Liver (tissue), 9 donors: ENCODE data around the gene RNF157. TPM values are rescaled to one million over a fixed set of nuclear protein-coding genes. Genes with fewer than 3 reads are reported as not detected.

Experiments used
- DNase-seq: peaks from one replicate; pipeline ENCODE4 v3.0.0-alpha.2; 2017; ENCODE audit warnings: low spot score
- H3K27ac ChIP-seq, 2 donors: one replicate each; pipeline ENCODE4 v1.7.0; 2013; ENCODE audit warnings: inconsistent platforms in 2 of 2, low read length in 2 of 2, control low read depth in 1 of 2, low read depth in 1 of 2, mild to moderate bottlenecking in 1 of 2
- H3K27me3 ChIP-seq, 4 donors: one replicate each; pipeline versions ENCODE4 v1.6.1 to v1.7.0; 2013; ENCODE audit warnings: low read length in 3 of 4, inconsistent platforms in 1 of 4, mild to moderate bottlenecking in 1 of 4, moderate library complexity in 1 of 4; ENCODE audit not compliant: control insufficient read depth in 4 of 4, insufficient read depth in 4 of 4
- H3K36me3 ChIP-seq, 4 donors: one replicate each; pipeline versions ENCODE4 v1.6.1 to v1.7.0; 2013; ENCODE audit warnings: low read length in 3 of 4, mild to moderate bottlenecking in 3 of 4, low read depth in 1 of 4, moderate library complexity in 1 of 4; ENCODE audit not compliant: control insufficient read depth in 4 of 4, insufficient read depth in 3 of 4
- H3K4me1 ChIP-seq, 4 donors: one replicate each; pipeline versions ENCODE4 v1.6.1 to v1.7.0; 2013; ENCODE audit warnings: low read length in 3 of 4, mild to moderate bottlenecking in 3 of 4, moderate library complexity in 1 of 4; ENCODE audit not compliant: control insufficient read depth in 4 of 4, insufficient read depth in 4 of 4
- H3K4me3 ChIP-seq, 3 donors: one replicate each; pipeline versions ENCODE4 v1.6.1 to v1.7.0; 2013; ENCODE audit warnings: low read length in 3 of 3, control low read depth in 1 of 3, low read depth in 1 of 3, mild to moderate bottlenecking in 1 of 3
- H3K9ac ChIP-seq, 2 donors: one replicate each; pipeline ENCODE4 v1.7.0; 2013; ENCODE audit warnings: low read length in 2 of 2, mild to moderate bottlenecking in 2 of 2, moderate library complexity in 2 of 2, control low read depth in 1 of 2, low read depth in 1 of 2
- H3K9me3 ChIP-seq, 4 donors: one replicate each; pipeline versions ENCODE4 v1.6.1 to v1.7.0; 2013; ENCODE audit warnings: low read length in 3 of 4; ENCODE audit not compliant: control insufficient read depth in 4 of 4
- CTCF ChIP-seq: fragments of 150-350 bp; IDR thresholded peaks from 2 replicates; pipeline ENCODE4 v1.5.1; 2017; ENCODE audit warnings: improper control_type of control experiment, low read depth, low read length; ENCODE audit not compliant: missing input control
- EGR1 ChIP-seq, 2 donors: IDR thresholded peaks; 2 replicates each; pipeline ENCODE4 v1.6.1; 2016 to 2018; ENCODE audit warnings: antibody characterized with exemption in 2 of 2, low read depth in 2 of 2
- FOXA1 ChIP-seq: IDR thresholded peaks from 2 replicates; pipeline ENCODE4 v1.6.1; 2016; ENCODE audit warnings: antibody characterized with exemption
- FOXA2 ChIP-seq: IDR thresholded peaks from 2 replicates; pipeline ENCODE4 v1.6.1; 2016; ENCODE audit warnings: antibody characterized with exemption
- GABPA ChIP-seq, 2 donors: IDR thresholded peaks in 1 of 2; conservative IDR thresholded peaks in 1 of 2; 2 replicates each; pipeline ENCODE4 v1.6.1; 2016; ENCODE audit warnings: antibody characterized with exemption in 2 of 2, mild to moderate bottlenecking in 1 of 2, moderate library complexity in 1 of 2
- HNF4A ChIP-seq, 2 donors: conservative IDR thresholded peaks; 2 replicates each; pipeline ENCODE4 v1.6.1; 2016; ENCODE audit warnings: antibody characterized with exemption in 2 of 2, mild to moderate bottlenecking in 2 of 2
- HNF4G ChIP-seq: IDR thresholded peaks from 2 replicates; pipeline ENCODE4 v1.6.1; 2016; ENCODE audit warnings: antibody characterized with exemption
- JUND ChIP-seq, 2 donors: IDR thresholded peaks; 2 replicates each; pipeline ENCODE4 v1.6.1; 2016; ENCODE audit warnings: antibody characterized with exemption in 2 of 2
- NR2F2 ChIP-seq: IDR thresholded peaks from 2 replicates; pipeline ENCODE4 v1.6.1; 2016; ENCODE audit warnings: antibody characterized with exemption
- RAD21 ChIP-seq, 2 donors: IDR thresholded peaks; 2 replicates each; pipeline ENCODE4 v1.6.1; 2016; ENCODE audit warnings: antibody characterized with exemption in 2 of 2, mild to moderate bottlenecking in 2 of 2
- RXRA ChIP-seq, 2 donors: IDR thresholded peaks; 2 replicates each; pipeline ENCODE4 v1.6.1; 2017 to 2018; ENCODE audit warnings: antibody characterized with exemption in 2 of 2, mild to moderate bottlenecking in 1 of 2
- SP1 ChIP-seq: IDR thresholded peaks from 2 replicates; pipeline ENCODE4 v1.6.1; 2018; ENCODE audit warnings: antibody characterized with exemption, mild to moderate bottlenecking
- TAF1 ChIP-seq: conservative IDR thresholded peaks from 2 replicates; pipeline ENCODE4 v1.6.1; 2016; ENCODE audit warnings: antibody characterized with exemption, mild to moderate bottlenecking
- YY1 ChIP-seq: IDR thresholded peaks from 2 replicates; pipeline ENCODE4 v1.6.1; 2016; ENCODE audit warnings: antibody characterized with exemption, mild to moderate bottlenecking
- WGBS: extraction: QIAGEN DNeasy Blood & Tissue Kit; methylation state at CpG from one replicate; pipeline ENCODE4 v1.1.7; 2013; 5-methylcytosine and 5-hydroxymethylcytosine counted together
- polyA plus RNA-seq, 2 donors: library from polyadenylated mRNA; stranded (reverse) in 1 of 2; unstranded in 1 of 2; fragments of 200-250 nt in 1 of 2; fragments of >200 nt in 1 of 2; fragmentation: Nextera tagmentation in 1 of 2; extraction: Ambion mirVana in 1 of 2; gene quantifications; one replicate each; pipeline versions ENCODE4 v1.2.1 to v1.2.3, GENCODE V29; 2013 to 2015
- total RNA-seq, 2 donors: library from RNA; depleted of rRNA; stranded (reverse); fragments of >200 nt; gene quantifications; one replicate each; pipeline ENCODE4 v1.2.3, GENCODE V29; 2014
- TF ChIP-seq, protein P1 (sequence below): IDR thresholded peaks from 2 replicates; pipeline ENCODE4 v1.6.1; 2016; ENCODE audit warnings: antibody characterized with exemption
- TF ChIP-seq, protein P2 (sequence below): IDR thresholded peaks from 2 replicates; pipeline ENCODE4 v1.6.1; 2016; ENCODE audit warnings: antibody characterized with exemption
- TF ChIP-seq, protein P3 (sequence below): IDR thresholded peaks from 2 replicates; pipeline ENCODE4 v1.6.1; 2016; ENCODE audit warnings: antibody characterized with exemption
- TF ChIP-seq, protein P4 (sequence below): IDR thresholded peaks from 2 replicates; pipeline ENCODE4 v1.6.1; 2016; ENCODE audit warnings: antibody characterized with exemption, mild to moderate bottlenecking
- donor health status: healthy.
- donor health status: healthy.
- donor health status: healthy.
- donor health status: healthy.
- donor health status: healthy.

Gene RNF157
- total and polyA plus RNA-seq, 4 donors, result 0.42 to 2.9 (median 0.66) TPM

DNA sequence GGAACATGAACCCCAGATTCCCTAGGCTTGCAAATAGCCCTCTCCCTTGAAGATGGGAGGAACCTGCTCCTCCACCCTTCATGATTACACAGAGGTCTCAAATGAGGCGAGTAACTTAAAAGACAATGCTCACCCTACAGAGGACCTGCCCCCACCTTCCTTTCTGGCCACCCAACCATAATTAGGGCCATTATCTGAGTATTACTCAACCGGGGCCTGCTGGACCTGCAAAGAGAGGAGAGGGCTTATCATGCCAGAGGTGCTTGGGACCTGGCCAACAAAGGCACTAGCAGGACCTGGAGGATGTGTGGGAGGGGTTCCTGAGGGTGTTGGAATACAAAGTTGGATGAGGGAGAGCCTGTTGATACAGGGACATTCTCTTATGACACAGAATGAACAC is 42.4 kb downstream of the RNF157 start:
- no peak for DNase-seq
- TF ChIP-seq SP1 (no peak), JUND (IDR thresholded peaks at IDR 0.05) (no peak), NR2F2 (no peak), YY1 (no peak), HNF4A (conservative IDR thresholded peaks at IDR 0.05) (no peak), FOXA1 (no peak), CTCF (no peak), RXRA (IDR thresholded peaks at IDR 0.05) (no peak)
- TF ChIP-seq, protein P1, sequence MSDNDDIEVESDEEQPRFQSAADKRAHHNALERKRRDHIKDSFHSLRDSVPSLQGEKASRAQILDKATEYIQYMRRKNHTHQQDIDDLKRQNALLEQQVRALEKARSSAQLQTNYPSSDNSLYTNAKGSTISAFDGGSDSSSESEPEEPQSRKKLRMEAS, result no peak
- H3K27ac ChIP-seq, result no peak overlapping the region
- 64% methylated on average over 2 of the region's 2 CpGs for whole genome bisulfite sequencing
- no peak overlapping the region for H3K4me3 ChIP-seq
- H3K27me3 ChIP-seq, result no peaks in the 10 kb centered on the region
- H3K4me1 ChIP-seq, result peaks cover 4 to 27% (median 19%) of the 10 kb centered on the region in 4 donors
- H3K9ac ChIP-seq, result no peak overlapping the region
- H3K9me3 ChIP-seq, result no peaks in the 10 kb centered on the region
- no peaks in the 10 kb centered on the region for H3K36me3 ChIP-seq

- H3K9me3 ChIP-seq, result no peaks in the 10 kb centered on the region
- no peak overlapping the region for H3K27ac ChIP-seq
- H3K27me3 ChIP-seq, result no peaks in the 10 kb centered on the region
- no peak for DNase-seq
- H3K4me3 ChIP-seq, result no peak overlapping the region
- no peak overlapping the region for H3K9ac ChIP-seq
- TF ChIP-seq YY1, result peak; percentile 73
- TF ChIP-seq, protein P2, sequence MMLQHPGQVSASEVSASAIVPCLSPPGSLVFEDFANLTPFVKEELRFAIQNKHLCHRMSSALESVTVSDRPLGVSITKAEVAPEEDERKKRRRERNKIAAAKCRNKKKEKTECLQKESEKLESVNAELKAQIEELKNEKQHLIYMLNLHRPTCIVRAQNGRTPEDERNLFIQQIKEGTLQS, result no peak
- no peak for TF ChIP-seq EGR1 (IDR thresholded peaks at IDR 0.05; ENCODE audit: low read depth in 2 of 2)
- peak; percentile 41 for TF ChIP-seq FOXA2
- peak in 1 of 2 donors; percentile 28 for TF ChIP-seq GABPA (IDR thresholded peaks at IDR 0.05 in 1 of 2, conservative IDR thresholded peaks at IDR 0.05 in 1 of 2)
- TF ChIP-seq JUND (IDR thresholded peaks at IDR 0.05), result peak in 1 of 2 donors; percentile 48
- peak; percentile 88 for TF ChIP-seq SP1
- peak; percentile 56 to 79 for TF ChIP-seq RXRA (IDR thresholded peaks at IDR 0.05)
- peak; percentile 50 to 51 for TF ChIP-seq RAD21 (IDR thresholded peaks at IDR 0.05)
- no peak for TF ChIP-seq TAF1
- TF ChIP-seq, protein P3, sequence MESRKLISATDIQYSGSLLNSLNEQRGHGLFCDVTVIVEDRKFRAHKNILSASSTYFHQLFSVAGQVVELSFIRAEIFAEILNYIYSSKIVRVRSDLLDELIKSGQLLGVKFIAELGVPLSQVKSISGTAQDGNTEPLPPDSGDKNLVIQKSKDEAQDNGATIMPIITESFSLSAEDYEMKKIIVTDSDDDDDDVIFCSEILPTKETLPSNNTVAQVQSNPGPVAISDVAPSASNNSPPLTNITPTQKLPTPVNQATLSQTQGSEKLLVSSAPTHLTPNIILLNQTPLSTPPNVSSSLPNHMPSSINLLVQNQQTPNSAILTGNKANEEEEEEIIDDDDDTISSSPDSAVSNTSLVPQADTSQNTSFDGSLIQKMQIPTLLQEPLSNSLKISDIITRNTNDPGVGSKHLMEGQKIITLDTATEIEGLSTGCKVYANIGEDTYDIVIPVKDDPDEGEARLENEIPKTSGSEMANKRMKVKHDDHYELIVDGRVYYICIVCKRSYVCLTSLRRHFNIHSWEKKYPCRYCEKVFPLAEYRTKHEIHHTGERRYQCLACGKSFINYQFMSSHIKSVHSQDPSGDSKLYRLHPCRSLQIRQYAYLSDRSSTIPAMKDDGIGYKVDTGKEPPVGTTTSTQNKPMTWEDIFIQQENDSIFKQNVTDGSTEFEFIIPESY, result peak; percentile 57
- TF ChIP-seq, protein P4, sequence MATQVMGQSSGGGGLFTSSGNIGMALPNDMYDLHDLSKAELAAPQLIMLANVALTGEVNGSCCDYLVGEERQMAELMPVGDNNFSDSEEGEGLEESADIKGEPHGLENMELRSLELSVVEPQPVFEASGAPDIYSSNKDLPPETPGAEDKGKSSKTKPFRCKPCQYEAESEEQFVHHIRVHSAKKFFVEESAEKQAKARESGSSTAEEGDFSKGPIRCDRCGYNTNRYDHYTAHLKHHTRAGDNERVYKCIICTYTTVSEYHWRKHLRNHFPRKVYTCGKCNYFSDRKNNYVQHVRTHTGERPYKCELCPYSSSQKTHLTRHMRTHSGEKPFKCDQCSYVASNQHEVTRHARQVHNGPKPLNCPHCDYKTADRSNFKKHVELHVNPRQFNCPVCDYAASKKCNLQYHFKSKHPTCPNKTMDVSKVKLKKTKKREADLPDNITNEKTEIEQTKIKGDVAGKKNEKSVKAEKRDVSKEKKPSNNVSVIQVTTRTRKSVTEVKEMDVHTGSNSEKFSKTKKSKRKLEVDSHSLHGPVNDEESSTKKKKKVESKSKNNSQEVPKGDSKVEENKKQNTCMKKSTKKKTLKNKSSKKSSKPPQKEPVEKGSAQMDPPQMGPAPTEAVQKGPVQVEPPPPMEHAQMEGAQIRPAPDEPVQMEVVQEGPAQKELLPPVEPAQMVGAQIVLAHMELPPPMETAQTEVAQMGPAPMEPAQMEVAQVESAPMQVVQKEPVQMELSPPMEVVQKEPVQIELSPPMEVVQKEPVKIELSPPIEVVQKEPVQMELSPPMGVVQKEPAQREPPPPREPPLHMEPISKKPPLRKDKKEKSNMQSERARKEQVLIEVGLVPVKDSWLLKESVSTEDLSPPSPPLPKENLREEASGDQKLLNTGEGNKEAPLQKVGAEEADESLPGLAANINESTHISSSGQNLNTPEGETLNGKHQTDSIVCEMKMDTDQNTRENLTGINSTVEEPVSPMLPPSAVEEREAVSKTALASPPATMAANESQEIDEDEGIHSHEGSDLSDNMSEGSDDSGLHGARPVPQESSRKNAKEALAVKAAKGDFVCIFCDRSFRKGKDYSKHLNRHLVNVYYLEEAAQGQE, result peak; percentile 41
- no peak for TF ChIP-seq NR2F2
- peak; percentile 64 for TF ChIP-seq FOXA1
- TF ChIP-seq HNF4A (conservative IDR thresholded peaks at IDR 0.05), result peak; percentile 61 to 72
- no peak for TF ChIP-seq HNF4G
- TF ChIP-seq, protein P1, result peak; percentile 47
- TF ChIP-seq CTCF, result no peak
- WGBS, result 47% methylated on average over 3 of the region's 3 CpGs
- H3K36me3 ChIP-seq, result no peaks in the 10 kb centered on the region
- H3K4me1 ChIP-seq, result peaks cover 4 to 20% (median 15%) of the 10 kb centered on the region in 4 donors
These were observed 43.6 kb downstream of the RNF157 start for GRCh38 chr17:76196675-76197074.
